GM19397 (cell line): ENCODE data around the gene RAP1GAP.

Source experiments
- ATAC-seq: cut with Tn5 transposase; IDR thresholded peaks from one replicate; pipeline ENCODE4 v1.9.1; 2021; ENCODE audit warnings: mild to moderate bottlenecking, moderate library complexity; ENCODE audit not compliant: unreplicated experiment

The RAP1GAP gene

GRCh38 chr1:21663248-21663950 is 5.8 kb downstream of the RAP1GAP start:
- ATAC-seq, result no peak

DNA sequence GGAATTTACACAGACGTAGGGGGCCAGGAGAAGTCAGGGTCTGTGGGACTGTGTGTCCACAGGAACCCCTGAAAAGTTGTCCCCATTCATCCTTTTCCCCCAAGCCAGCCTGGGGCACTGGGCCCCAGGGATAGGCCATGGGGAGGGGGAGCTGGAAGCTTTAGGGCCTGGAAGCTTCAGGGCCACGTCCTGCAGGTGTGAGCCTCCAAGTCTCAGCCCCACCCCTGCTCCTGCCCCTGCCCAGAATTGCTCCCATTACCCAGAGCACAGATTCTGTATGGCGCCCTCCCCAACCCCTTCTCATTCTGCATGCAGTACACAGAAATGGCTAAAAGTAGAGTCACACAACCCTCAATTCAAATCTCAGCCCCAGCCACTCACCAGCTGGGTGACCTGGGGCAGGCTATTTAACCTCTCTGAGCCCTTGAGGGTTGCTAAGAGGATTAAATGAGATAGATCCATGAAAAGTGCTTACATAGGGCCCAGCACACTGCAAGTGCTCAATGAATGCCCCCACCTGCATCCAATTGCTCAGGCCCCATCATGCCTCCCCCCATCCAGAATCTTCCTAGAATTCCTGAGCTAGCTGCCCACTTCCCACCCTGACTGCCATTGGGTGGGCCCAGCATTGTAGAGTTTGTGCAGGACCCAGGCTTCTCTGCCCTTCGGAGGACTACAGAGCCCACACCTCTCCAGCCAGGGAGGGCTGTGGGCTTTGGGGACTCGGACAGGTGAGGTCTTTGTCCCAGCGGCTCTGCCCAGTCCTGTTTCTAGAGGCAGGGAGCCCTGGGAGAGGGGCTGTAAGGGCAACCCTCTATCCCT is 6.5 kb downstream of the RAP1GAP start:
- no peak for ATAC-seq

DNA sequence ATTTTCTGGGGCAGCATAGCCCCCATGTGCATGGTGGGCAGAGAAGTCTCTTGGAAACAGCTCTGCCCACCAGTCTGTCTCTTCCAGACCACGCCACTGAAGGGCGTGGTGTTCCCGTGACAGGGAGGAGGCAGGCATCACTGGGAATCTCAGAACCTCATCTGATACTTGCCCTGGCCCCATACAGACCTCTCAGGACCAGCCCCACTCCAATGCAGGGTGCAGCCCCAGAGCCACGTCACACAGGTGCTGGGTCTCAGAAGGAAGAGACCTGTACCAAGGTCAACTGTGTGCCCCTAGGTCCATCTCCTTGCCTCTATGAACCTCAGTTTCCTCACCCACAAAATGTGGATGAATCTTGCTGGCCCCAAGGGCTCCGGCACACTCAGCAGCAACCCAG is 7.3 kb downstream of the RAP1GAP start:
- no peak for ATAC-seq

DNA sequence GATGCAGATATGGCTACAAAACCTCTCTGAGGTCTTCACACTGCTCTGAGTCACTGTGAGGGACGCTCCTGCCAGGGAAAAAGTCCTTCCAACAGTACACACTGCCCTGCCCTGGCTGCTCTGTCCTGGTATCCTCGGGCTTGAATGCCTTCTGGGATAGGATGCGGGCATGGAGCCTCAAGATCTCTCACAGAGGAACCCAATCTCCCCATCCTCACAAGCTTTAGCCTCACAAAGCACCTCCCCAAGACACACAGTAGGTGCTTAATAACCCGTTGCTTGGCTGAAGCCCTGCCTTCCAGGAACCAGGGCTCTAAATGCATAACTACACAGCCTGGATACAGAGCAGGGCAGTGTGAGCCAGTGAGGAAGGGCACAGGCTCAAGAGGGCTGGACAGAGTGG is 9.2 kb downstream of the RAP1GAP start:
- ATAC-seq, result no peak

DNA sequence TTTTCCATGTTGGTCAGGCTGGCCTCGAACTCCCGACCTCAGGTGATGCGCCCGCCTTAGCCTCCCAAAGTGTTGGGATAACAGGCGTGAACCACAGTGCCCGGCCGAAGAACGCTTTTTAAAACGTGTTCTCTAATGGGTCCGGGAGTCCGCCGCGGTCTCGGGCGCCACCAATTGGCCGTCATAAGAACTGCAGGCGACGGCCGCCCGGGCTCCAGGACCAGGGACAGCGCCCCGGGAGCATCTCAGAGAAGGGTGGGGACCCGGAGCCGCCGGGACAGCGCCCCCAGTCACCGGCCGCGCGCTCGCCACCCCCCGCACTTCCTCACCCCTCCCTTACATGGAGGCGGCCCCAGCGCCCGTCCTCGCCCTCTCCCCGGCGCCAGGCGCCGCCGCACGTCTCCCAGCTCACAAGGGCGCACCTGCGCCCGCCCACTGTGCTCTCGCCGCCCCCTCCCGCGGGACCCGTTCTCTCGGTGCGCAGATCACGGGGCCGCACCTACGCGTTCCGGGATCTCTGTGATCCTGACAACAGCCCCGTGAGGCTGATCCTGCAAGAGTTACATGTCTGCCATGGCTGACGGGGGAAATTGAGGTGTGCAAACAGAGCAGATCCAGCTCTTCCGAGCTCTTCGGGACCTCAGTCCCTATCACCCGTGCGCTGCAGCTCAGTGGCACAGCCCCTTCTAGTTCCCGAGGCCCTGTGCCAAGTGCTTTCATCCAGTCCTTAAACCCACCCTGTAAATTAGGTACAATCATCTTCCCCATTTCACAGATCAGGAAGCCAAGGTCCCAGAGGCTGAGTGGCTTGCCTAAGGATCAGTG is 9.8 kb downstream of the RAP1GAP start:
- ATAC-seq, result no peak

GRCh38 chr1:21657456-21658190 is 11.5 kb downstream of the RAP1GAP start:
- ATAC-seq, result no peak

DNA sequence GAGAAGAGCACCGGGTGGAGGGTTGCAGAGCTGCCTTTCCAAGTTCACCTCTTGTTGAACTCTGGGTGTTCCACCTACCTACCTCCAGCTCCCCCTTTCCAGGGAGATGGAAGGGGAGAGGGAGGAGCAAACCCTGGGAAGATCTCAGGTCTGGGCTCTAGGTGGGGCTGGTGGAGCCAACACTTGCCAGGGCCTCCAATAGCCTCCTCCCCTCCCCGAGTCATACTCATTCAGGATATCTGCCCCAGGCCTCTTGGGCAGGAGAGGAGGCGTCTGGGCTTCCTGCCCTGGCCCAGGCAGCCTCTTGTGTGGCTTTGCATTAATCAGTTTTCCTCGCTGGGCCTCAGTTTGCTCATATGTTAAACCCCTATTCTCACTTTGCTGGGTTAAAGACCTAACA is 13.4 kb downstream of the RAP1GAP start:
- no peak for ATAC-seq

GRCh38 chr1:21655259-21655658 is 13.9 kb downstream of the RAP1GAP start:
- ATAC-seq, result no peak

DNA sequence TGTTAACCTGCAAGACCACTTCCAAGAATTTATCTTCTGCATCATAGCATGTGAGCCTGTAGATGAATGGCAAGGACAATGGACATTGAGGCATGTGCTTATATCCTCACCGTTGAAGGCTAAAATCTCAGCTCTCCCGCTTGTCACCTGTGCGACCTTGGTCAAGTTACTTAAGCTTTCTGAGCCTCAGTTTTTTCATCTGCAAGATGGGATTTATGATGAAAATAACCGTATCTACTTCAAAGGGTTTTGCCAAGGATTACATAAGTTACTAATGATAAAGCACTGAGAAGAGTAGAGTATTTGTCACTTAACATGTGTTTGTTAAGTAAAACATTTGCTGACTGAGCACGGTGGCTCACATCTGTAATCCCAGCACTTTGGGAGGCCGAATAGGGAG is 14.9 kb downstream of the RAP1GAP start:
- ATAC-seq, result no peak

- no peak for ATAC-seq
Observed at GRCh38 chr1:21653744-21654100, 15.4 kb downstream of the RAP1GAP start.

DNA sequence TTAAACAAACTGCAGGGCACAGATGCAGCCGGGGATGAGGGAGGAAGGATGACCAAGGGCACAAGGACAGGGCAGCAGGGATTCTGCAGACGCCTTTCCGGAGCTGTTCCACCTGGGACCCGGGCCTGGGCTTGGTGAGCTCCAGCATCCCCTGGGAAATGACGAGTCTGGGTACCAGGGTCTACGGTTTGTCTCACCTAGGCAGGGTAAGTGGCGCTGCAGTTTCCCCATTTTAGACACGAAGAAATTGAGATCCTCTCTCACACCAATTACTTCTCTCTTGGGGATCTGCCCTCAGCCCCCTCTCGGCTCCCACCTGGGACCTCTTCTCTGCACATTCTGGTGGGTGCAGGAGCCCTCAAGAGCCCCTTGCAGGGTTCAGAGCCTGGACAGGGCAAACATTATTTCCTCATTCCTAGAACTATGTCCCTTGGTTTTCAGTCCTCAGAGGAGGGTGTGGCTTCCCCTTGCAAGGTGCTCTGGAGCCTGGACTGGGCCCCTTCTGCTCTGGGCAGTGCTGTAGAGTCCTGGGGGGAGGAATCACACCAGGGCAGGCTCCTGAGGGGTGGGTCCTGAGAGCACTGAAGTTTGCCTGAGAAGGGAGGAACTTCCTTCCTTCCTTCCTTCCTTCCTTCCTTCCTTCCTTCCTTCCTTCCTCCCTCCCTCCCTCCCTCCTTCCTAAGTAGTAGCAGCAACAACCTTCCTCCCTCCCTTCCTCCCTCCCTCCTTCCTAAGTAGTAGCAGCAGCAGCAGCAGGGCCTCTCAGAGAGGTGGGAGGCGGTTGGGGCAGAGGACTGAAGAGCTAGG is 16.0 kb downstream of the RAP1GAP start:
- no peak for ATAC-seq

DNA sequence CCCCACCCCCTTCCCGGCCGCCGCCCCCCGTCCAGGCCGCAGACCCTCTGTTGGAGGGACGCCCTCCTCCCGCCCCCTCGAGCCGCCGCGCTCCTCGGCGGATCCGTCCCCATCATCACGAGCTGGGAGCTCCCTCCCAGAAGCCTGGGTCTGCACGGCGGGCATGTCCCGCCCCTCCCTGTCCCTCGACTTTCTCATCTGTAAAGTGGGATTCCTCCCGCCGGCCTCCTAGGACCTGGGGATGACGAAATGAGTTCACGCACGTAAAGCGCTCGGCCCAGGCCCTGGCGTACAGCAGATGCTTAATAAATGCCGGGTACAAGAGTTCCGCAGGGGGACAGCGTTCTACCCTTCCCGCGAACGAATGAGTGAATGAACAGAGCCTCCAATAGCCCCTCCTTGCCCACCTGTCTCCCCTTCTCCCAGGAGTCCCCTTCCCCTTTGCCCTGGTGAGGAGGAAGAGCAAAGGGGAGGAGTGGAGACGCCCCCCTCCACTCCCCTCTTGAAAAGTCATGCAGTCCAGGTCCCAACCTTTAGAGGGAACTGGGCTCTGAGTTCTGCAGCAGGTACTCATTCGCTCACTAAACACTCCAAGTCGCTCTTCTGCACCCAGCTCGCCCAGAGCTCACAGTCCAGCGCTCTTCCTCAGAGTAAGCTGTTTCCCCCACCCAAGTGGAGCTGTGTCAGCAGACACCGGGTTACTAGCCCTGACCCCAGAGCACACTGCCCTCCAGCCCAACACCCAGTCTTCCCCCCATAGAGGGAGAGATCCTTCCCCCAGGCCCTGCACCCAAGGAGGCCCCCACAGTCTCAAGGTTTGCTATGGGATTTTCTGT is 16.8 kb downstream of the RAP1GAP start:
- ATAC-seq, result no peak

GRCh38 chr1:21651214-21652042 is 17.7 kb downstream of the RAP1GAP start:
- ATAC-seq, result no peak

- no peak for ATAC-seq
Observed at GRCh38 chr1:21650400-21650799, 18.8 kb downstream of the RAP1GAP start.

DNA sequence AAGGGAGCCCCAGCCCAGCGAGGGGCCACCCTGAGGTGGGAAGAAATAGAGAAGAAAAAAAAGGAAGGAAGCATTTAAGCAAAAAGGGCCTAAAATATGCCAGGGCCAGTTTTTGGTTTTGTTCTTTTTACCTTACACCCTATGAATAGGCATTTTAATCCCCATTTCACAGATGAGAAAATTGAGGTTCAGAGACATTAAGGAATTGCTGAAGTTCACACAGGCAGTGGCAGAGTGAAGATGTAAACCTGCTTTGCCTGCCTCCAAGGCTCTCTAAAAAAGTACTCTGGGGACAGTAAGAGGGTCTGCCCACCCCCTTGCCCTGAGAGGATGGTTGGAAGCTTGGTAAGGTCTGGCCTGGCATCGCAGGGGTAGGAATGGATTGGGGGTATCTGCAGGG is 19.8 kb downstream of the RAP1GAP start:
- ATAC-seq, result no peak

DNA sequence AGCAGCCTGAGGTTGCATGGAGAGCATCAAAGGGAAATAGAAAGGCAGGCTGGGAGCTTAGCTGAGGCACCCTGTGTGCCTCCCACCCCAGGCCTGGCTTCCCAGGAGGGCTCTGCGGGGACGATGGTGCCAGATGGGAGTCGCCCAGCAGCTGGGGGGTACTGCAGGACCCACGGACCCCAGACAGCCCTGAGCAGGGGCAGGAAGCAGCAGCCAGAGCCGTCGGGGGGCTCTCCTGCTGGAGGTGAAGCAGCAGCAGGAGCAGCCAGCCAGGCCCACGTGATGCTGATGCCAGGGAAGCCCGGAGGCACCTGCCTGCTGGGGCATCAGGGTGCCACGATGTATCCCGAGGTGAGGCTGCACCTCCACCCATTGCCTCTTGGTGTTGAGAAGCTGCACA is 20.4 kb downstream of the RAP1GAP start:
- no peak for ATAC-seq

GRCh38 chr1:21648352-21648730 is 20.8 kb downstream of the RAP1GAP start:
- no peak for ATAC-seq
